CD1c-positive myeloid dendritic cell (primary cell): ENCODE measurements around the gene NR3C1.

Experiments
- DNase-seq: peaks from one replicate; pipeline ENCODE4 v3.0.0-alpha.2; 2016; ENCODE audit errors: extremely low spot score

NR3C1 gene

GRCh38 chr5:143311428-143311827, 92.1 kb downstream of the NR3C1 start:
- DNase-seq: no peak

- no peak for DNase-seq
Measured at GRCh38 chr5:143309661-143310431, 93.6 kb downstream of the NR3C1 start.

- no peak for DNase-seq
Measured at GRCh38 chr5:143308731-143309130, 94.8 kb downstream of the NR3C1 start.

GRCh38 chr5:143306040-143306439, 97.4 kb downstream of the NR3C1 start:
- no peak for DNase-seq

GRCh38 chr5:143304836-143305475, 98.5 kb downstream of the NR3C1 start:
- no peak for DNase-seq

GRCh38 chr5:143302341-143303045, 101.0 kb downstream of the NR3C1 start:
- DNase-seq: no peak

GRCh38 chr5:143297756-143298155, 105.7 kb downstream of the NR3C1 start:
- no peak for DNase-seq

- no peak for DNase-seq
Measured at GRCh38 chr5:143290125-143290524, 113.4 kb downstream of the NR3C1 start.

GRCh38 chr5:143284521-143284920, 119.0 kb downstream of the NR3C1 start:
- DNase-seq: peak; percentile 41

GRCh38 chr5:143284002-143284401, 119.5 kb downstream of the NR3C1 start:
- no peak for DNase-seq

- DNase-seq: peak; percentile 12
Measured at GRCh38 chr5:143281226-143281625, 122.3 kb downstream of the NR3C1 start.

GRCh38 chr5:143279698-143280097, 123.8 kb downstream of the NR3C1 start:
- DNase-seq: no peak

- no peak for DNase-seq
Measured at GRCh38 chr5:143277536-143277935, 126.0 kb downstream of the NR3C1 start.

- peak; percentile 18 for DNase-seq
Measured at GRCh38 chr5:143275512-143276363, 127.7 kb downstream of the NR3C1 start.

- no peak for DNase-seq
Measured at GRCh38 chr5:143274952-143275351, 128.5 kb downstream of the NR3C1 start.

GRCh38 chr5:143271431-143271830, 132.1 kb downstream of the NR3C1 start:
- no peak for DNase-seq

GRCh38 chr5:143268388-143268787, 135.1 kb downstream of the NR3C1 start:
- no peak for DNase-seq

GRCh38 chr5:143267186-143267585, 136.3 kb downstream of the NR3C1 start:
- DNase-seq: no peak

- no peak for DNase-seq
Measured at GRCh38 chr5:143265995-143266394, 137.5 kb downstream of the NR3C1 start.

- DNase-seq: no peak
Measured at GRCh38 chr5:143263272-143263810, 140.1 kb downstream of the NR3C1 start.

GRCh38 chr5:143262393-143263174, 140.9 kb downstream of the NR3C1 start:
- DNase-seq: peak; percentile 55
